ENCODE measurements around the gene WNT8B. TPM values are rescaled to one million over a fixed set of nuclear protein-coding genes. Genes with fewer than 3 reads are reported as not detected.

WNT8B gene
- total RNA-seq, 6 experiments from 2014 or later: not detected

GRCh38 chr10:100448951-100449350, 13.9 kb upstream of the WNT8B start:
- peaks cover 5% of the 10 kb centered on the region; the same call in 1 of the 2 replicates for H3K9me3 Mint-ChIP-seq
- no peak for DNase-seq
- H3K4me1 Mint-ChIP-seq (ENCODE audit: low read depth): no peaks in the 10 kb centered on the region
- H3K27me3 Mint-ChIP-seq (ENCODE audit: insufficient read depth): peaks cover 26% of the 10 kb centered on the region
- peaks cover 4% of the 10 kb centered on the region; the same call in 1 of the 2 replicates for H3K36me3 Mint-ChIP-seq (ENCODE audit: low read depth)
- TF ChIP-seq CTCF (IDR thresholded peaks at IDR 0.05): no peak
- H3K4me3 Mint-ChIP-seq: no peak overlapping the region
- no peak overlapping the region for H3K27ac Mint-ChIP-seq

- no peak overlapping the region for H3K4me3 Mint-ChIP-seq
- peaks cover 39% of the 10 kb centered on the region for H3K27me3 Mint-ChIP-seq (ENCODE audit: insufficient read depth)
These were observed 5.5 kb downstream of the WNT8B start for GRCh38 chr10:100468322-100468721.

GRCh38 chr10:100468978-100469377, 6.2 kb downstream of the WNT8B start:
- no peak overlapping the region for H3K4me3 Mint-ChIP-seq
- TF ChIP-seq CTCF (IDR thresholded peaks at IDR 0.05): no peak
- H3K27me3 Mint-ChIP-seq (ENCODE audit: insufficient read depth): peaks cover 43% of the 10 kb centered on the region
- H3K9me3 Mint-ChIP-seq: no peaks in the 10 kb centered on the region
- no peak for DNase-seq
- H3K27ac Mint-ChIP-seq: no peak overlapping the region
- H3K4me1 Mint-ChIP-seq (ENCODE audit: low read depth): peaks cover 34% of the 10 kb centered on the region
- no peaks in the 10 kb centered on the region for H3K36me3 Mint-ChIP-seq (ENCODE audit: low read depth)

More at GRCh38 chr10:100468322-100468721, 5.5 kb downstream of the WNT8B start:
- no peak for TF ChIP-seq CTCF (IDR thresholded peaks at IDR 0.05)
- Mint-ChIP-seq H3K27ac (no peak overlapping the region), H3K36me3 (ENCODE audit: low read depth) (no peaks in the 10 kb centered on the region), H3K4me1 (ENCODE audit: low read depth) (peaks cover 34% of the 10 kb centered on the region), H3K9me3 (no peaks in the 10 kb centered on the region)
- DNase-seq: no peak

GRCh38 chr10:100469756-100470155, 6.9 kb downstream of the WNT8B start:
- no peak for TF ChIP-seq CTCF (IDR thresholded peaks at IDR 0.05)
- no peaks in the 10 kb centered on the region for H3K36me3 Mint-ChIP-seq (ENCODE audit: low read depth)
- H3K9me3 Mint-ChIP-seq: no peaks in the 10 kb centered on the region
- H3K4me1 Mint-ChIP-seq (ENCODE audit: low read depth): peaks cover 32% of the 10 kb centered on the region
- H3K27me3 Mint-ChIP-seq (ENCODE audit: insufficient read depth): peaks cover 44% of the 10 kb centered on the region
- DNase-seq: no peak
- peak overlapping the region; percentile 44; the same call in 1 of the 2 replicates for H3K4me3 Mint-ChIP-seq
- H3K27ac Mint-ChIP-seq: no peak overlapping the region

GRCh38 chr10:100470367-100470766, 7.6 kb downstream of the WNT8B start:
- Mint-ChIP-seq H3K36me3 (ENCODE audit: low read depth) (no peaks in the 10 kb centered on the region), H3K9me3 (no peaks in the 10 kb centered on the region), H3K27me3 (ENCODE audit: insufficient read depth) (peaks cover 44% of the 10 kb centered on the region), H3K4me3 (peak overlapping the region; percentile 44), H3K27ac (no peak overlapping the region), H3K4me1 (ENCODE audit: low read depth) (peaks cover 26% of the 10 kb centered on the region)
- DNase-seq: peak; percentile 33
- TF ChIP-seq CTCF (IDR thresholded peaks at IDR 0.05): no peak

DNA sequence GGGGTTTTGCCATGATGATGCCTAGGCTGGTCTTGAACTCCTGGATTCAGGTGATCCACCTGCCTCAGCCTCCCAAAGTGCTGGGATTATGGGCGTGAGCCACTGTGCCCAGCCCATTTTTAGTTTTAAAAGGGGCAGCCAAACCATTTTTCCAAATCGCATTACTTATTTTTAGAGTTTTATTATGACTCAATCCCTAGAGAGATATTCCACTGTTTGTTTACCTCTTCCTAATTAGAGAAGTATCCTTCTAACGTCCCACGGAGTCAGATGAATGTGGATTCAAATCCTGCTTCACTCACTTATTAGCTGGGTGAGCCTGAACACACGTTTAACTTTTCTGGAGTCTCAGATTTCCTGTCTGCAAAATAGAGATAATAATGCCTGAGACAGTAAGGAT, 15.2 kb downstream of the WNT8B start:
- H3K36me3 Mint-ChIP-seq (ENCODE audit: low read depth): no peaks in the 10 kb centered on the region
- no peak for DNase-seq
- H3K4me1 Mint-ChIP-seq (ENCODE audit: low read depth): peaks cover 9% of the 10 kb centered on the region; the same call in 1 of the 2 replicates
- peaks cover 38% of the 10 kb centered on the region for H3K27me3 Mint-ChIP-seq (ENCODE audit: insufficient read depth)
- no peak overlapping the region for H3K4me3 Mint-ChIP-seq
- no peak overlapping the region for H3K27ac Mint-ChIP-seq
- no peaks in the 10 kb centered on the region for H3K9me3 Mint-ChIP-seq
- no peak for TF ChIP-seq CTCF (IDR thresholded peaks at IDR 0.05)

Measured in HFFc6 (cell line).